GM12864 (cell line): ENCODE measurements around the gene ITSN1.
"Not testable (repeated sequence)": the region's sequence is repeated elsewhere in the genome, so short reads cannot be mapped to it uniquely, and the experiment has no call there.

ENCODE experiments used
- DNase-seq: peaks from one replicate; pipeline ENCODE4 v3.0.0-alpha.2; 2011; ENCODE audit warnings: low read depth
- H3K4me3 ChIP-seq: 2 replicates; pipeline ENCODE4 v1.5.1; 2011; ENCODE audit warnings: mild to moderate bottlenecking, low read depth, low read length, control low read depth
- CTCF ChIP-seq: IDR thresholded peaks from 2 replicates; pipeline ENCODE4 v1.5.1; 2011; ENCODE audit warnings: low read depth, mild to moderate bottlenecking, moderate library complexity, low read length, control low read depth, inconsistent platforms; ENCODE audit errors: missing control alignments

Gene ITSN1

GRCh38 chr21:33622253-33622652 is 20.0 kb upstream of the ITSN1 start:
- DNase-seq, result no peak
- TF ChIP-seq CTCF, result no peak
- no peak overlapping the region for H3K4me3 ChIP-seq

- H3K4me3 ChIP-seq, DNase-seq: not testable (repeated sequence)
Observed at GRCh38 chr21:33626151-33626550, 16.1 kb upstream of the ITSN1 start.

- DNase-seq, result no peak
- TF ChIP-seq CTCF, result no peak
- no peak overlapping the region for H3K4me3 ChIP-seq
Observed at GRCh38 chr21:33634254-33634653, 8.0 kb upstream of the ITSN1 start.

GRCh38 chr21:33640697-33641351 is 1.5 kb upstream of the ITSN1 start:
- DNase-seq, result no peak
- peak overlapping the region; percentile 62 for H3K4me3 ChIP-seq
- TF ChIP-seq CTCF, result no peak

GRCh38 chr21:33641352-33642026 is 812 bp upstream of the ITSN1 start, which contains the start of gene CRYZL1:
CRYZL1 (minus strand) TSS chr21:33641741; CDS start chr21:33631551, 10,190 bp downstream.
- no peak for TF ChIP-seq CTCF
- DNase-seq, result peak; percentile 99
- H3K4me3 ChIP-seq, result peak within 1 kb of the TSS; percentile 62

GRCh38 chr21:33642896-33643657 is 776 bp downstream of the ITSN1 start:
- TF ChIP-seq CTCF, result no peak
- peak overlapping the region; percentile 62 for H3K4me3 ChIP-seq
- DNase-seq, result no peak

- no peak overlapping the region; the same call in 1 of the 2 replicates for H3K4me3 ChIP-seq
- no peak for TF ChIP-seq CTCF
- no peak for DNase-seq
Observed at GRCh38 chr21:33643658-33644311, 1.5 kb downstream of the ITSN1 start.
